ENCODE results near the gene MON2. TPM values are rescaled to one million over a fixed set of nuclear protein-coding genes. Genes with fewer than 3 reads are reported as not detected.

The MON2 gene
- total RNA-seq, 1 donor from 2014 or later: 21.3 TPM

GRCh38 chr12:62622177-62622576 lies 155.6 kb downstream of the MON2 start:
- TF ChIP-seq CTCF (IDR thresholded peaks at IDR 0.05; ENCODE audit: insufficient read depth, low read length, severe bottlenecking): no peak
- DNase-seq (ENCODE audit: low read depth) (no peak), FAIRE-seq (no peak)
- Histone ChIP-seq H3K4me3 (ENCODE audit: low read depth, low read length) (no peak overlapping the region), H3K27me3 (ENCODE audit: control insufficient read depth, insufficient read depth, low read length) (no peaks in the 10 kb centered on the region), H3K36me3 (ENCODE audit: control insufficient read depth, insufficient read depth, low read length) (no peaks in the 10 kb centered on the region)

GRCh38 chr12:62625228-62625627 lies 158.6 kb downstream of the MON2 start:
- peak; percentile 52 for DNase-seq (ENCODE audit: low read depth)

GRCh38 chr12:62627181-62627580 lies 160.6 kb downstream of the MON2 start:
- DNase-seq (ENCODE audit: low read depth) (no peak), FAIRE-seq (no peak)
- TF ChIP-seq CTCF (IDR thresholded peaks at IDR 0.05; ENCODE audit: insufficient read depth, low read length, severe bottlenecking): no peak
- Histone ChIP-seq H3K27me3 (ENCODE audit: control insufficient read depth, insufficient read depth, low read length) (no peaks in the 10 kb centered on the region), H3K4me3 (ENCODE audit: low read depth, low read length) (no peak overlapping the region), H3K36me3 (ENCODE audit: control insufficient read depth, insufficient read depth, low read length) (no peaks in the 10 kb centered on the region)

More at GRCh38 chr12:62625228-62625627, 158.6 kb downstream of the MON2 start:
- H3K36me3 ChIP-seq (ENCODE audit: control insufficient read depth, insufficient read depth, low read length): no peaks in the 10 kb centered on the region
- FAIRE-seq: no peak
- no peaks in the 10 kb centered on the region for H3K27me3 ChIP-seq (ENCODE audit: control insufficient read depth, insufficient read depth, low read length)
- no peak overlapping the region for H3K4me3 ChIP-seq (ENCODE audit: low read depth, low read length)
- no peak for TF ChIP-seq CTCF (IDR thresholded peaks at IDR 0.05; ENCODE audit: insufficient read depth, low read length, severe bottlenecking)

- DNase-seq (ENCODE audit: low read depth) (no peak), FAIRE-seq (no peak)
- Histone ChIP-seq H3K36me3 (ENCODE audit: control insufficient read depth, insufficient read depth, low read length) (no peaks in the 10 kb centered on the region), H3K4me3 (ENCODE audit: low read depth, low read length) (no peak overlapping the region), H3K27me3 (ENCODE audit: control insufficient read depth, insufficient read depth, low read length) (no peaks in the 10 kb centered on the region)
- TF ChIP-seq CTCF (IDR thresholded peaks at IDR 0.05; ENCODE audit: insufficient read depth, low read length, severe bottlenecking): no peak
Observed at GRCh38 chr12:62629413-62629812, 162.8 kb downstream of the MON2 start.

- FAIRE-seq: peak; percentile 32
- TF ChIP-seq CTCF (IDR thresholded peaks at IDR 0.05; ENCODE audit: insufficient read depth, low read length, severe bottlenecking): no peak
- H3K4me3 ChIP-seq (ENCODE audit: low read depth, low read length): no peak overlapping the region
- no peaks in the 10 kb centered on the region for H3K27me3 ChIP-seq (ENCODE audit: control insufficient read depth, insufficient read depth, low read length)
- DNase-seq (ENCODE audit: low read depth): no peak
- H3K36me3 ChIP-seq (ENCODE audit: control insufficient read depth, insufficient read depth, low read length): no peaks in the 10 kb centered on the region
Observed at GRCh38 chr12:62629971-62630739, 163.5 kb downstream of the MON2 start.
